Measurements from ENCODE around the gene NT5C1A.

Gene NT5C1A

DNA sequence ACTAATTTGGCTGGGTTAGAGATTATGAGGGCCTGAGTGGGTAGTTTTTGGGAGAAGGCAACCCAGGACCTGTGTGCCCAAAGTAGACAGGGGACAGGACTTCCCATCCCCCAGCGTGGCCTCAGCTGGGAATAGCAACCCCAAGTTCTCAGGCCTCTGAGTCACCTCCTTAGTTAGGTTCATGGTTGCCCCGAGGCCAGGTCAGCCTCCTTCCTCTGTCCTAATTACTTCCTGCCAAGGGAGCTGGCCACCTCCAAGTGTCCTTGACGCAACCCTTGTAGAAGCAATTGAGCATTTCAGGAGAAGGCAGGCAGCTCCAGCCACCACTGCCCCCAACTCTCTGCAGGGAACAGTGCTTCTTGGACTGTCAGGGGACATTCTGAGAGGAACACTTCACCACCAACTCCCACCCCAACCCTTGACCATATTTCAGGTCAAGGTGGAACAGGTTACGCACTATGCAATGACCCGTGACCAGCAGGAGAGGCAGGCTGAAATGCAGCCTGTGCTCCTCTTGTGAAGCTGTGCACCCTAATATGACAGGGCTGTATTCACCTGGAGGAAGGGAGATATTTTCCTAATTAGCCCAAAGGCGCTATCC, 5.1 kb upstream of the NT5C1A start:
- no peak for DNase-seq (ENCODE audit: extremely low read depth, low read depth)
- no peak overlapping the region for H3K4me3 ChIP-seq (replicated peaks; ENCODE audit: low read depth, low read length)
- TF ChIP-seq CTCF (IDR thresholded peaks at IDR 0.05; ENCODE audit: low read depth, low read length, missing control alignments) = no peak

GRCh38 chr1:39675220-39675619, 3.3 kb upstream of the NT5C1A start:
- no peak for DNase-seq (ENCODE audit: extremely low read depth, low read depth)
- H3K4me3 ChIP-seq (replicated peaks; ENCODE audit: low read depth, low read length) = no peak overlapping the region
- TF ChIP-seq CTCF (IDR thresholded peaks at IDR 0.05; ENCODE audit: low read depth, low read length, missing control alignments) = no peak

GRCh38 chr1:39673215-39673614, 1.3 kb upstream of the NT5C1A start:
- TF ChIP-seq CTCF (IDR thresholded peaks at IDR 0.05; ENCODE audit: low read depth, low read length, missing control alignments) = no peak
- no peak for DNase-seq (ENCODE audit: extremely low read depth, low read depth)
- no peak overlapping the region for H3K4me3 ChIP-seq (replicated peaks; ENCODE audit: low read depth, low read length)

DNA sequence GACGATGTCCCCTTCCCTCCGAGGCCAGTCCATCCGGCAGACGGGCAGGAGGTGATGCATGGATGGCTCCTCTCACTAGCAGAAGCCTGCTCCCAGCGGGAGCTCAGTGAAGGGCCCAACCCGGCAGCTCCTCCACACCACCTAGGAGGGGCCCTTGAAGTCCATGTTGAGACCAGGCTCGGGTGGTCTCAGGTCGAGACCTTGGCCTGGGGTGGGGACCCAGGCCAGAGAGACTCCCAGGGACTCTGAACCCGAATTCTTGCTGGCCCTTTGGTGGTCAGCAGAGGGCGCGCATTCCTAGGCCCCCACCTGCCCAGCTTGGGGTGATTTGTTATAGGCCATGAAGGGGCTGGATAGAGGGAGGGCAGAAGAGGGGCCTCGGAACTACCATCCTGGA, 642 bp upstream of the NT5C1A start:
- no peak overlapping the region for H3K4me3 ChIP-seq (replicated peaks; ENCODE audit: low read depth, low read length)
- DNase-seq (ENCODE audit: extremely low read depth, low read depth) = no peak
- peak; percentile 46 for TF ChIP-seq CTCF (IDR thresholded peaks at IDR 0.05; ENCODE audit: low read depth, low read length, missing control alignments)

DNA sequence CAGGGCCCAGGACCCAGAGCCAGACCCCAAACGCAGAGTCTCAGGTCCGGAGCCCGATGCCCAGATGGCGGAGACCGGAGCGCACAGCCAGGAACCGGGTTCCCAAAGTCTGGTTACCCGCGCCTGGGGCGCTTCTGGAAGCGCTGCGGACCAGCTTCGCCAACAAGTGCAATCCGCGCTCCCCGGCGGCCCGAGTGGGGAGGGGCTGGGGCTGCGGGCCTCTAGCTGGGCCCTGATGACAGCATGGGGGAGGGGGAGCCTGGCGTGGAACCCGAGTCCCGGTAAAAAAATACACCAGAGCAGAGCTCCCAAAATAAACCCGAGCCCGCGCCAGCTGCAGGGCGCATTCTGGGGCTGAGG, 494 bp downstream of the NT5C1A start:
- DNase-seq (ENCODE audit: extremely low read depth, low read depth) = no peak
- no peak overlapping the region; the same call in 1 of the 2 replicates for H3K4me3 ChIP-seq (replicated peaks; ENCODE audit: low read depth, low read length)
- TF ChIP-seq CTCF (IDR thresholded peaks at IDR 0.05; ENCODE audit: low read depth, low read length, missing control alignments) = no peak

GRCh38 chr1:39670689-39671088, 1.2 kb downstream of the NT5C1A start:
- DNase-seq (ENCODE audit: extremely low read depth, low read depth) = no peak
- H3K4me3 ChIP-seq (replicated peaks; ENCODE audit: low read depth, low read length) = no peak overlapping the region
- no peak for TF ChIP-seq CTCF (IDR thresholded peaks at IDR 0.05; ENCODE audit: low read depth, low read length, missing control alignments)

GRCh38 chr1:39668894-39669293, 3.0 kb downstream of the NT5C1A start:
- TF ChIP-seq CTCF (IDR thresholded peaks at IDR 0.05; ENCODE audit: low read depth, low read length, missing control alignments) = no peak
- no peak overlapping the region for H3K4me3 ChIP-seq (replicated peaks; ENCODE audit: low read depth, low read length)
- no peak for DNase-seq (ENCODE audit: extremely low read depth, low read depth)

Data from HFF-Myc (cell line).